RWPE1 (cell line): ENCODE measurements around the gene OCIAD2.
"Not testable (repeated sequence)": the region's sequence is repeated elsewhere in the genome, so short reads cannot be mapped to it uniquely, and the experiment has no call there.

Experiments used
- CTCF ChIA-PET: fragments of 350-600 bp; sonication (Branson Sonifier 250); formaldehyde crosslinking; extraction: SDS; loops from one replicate; lab custom pipeline; 2021; lab: Yijun Ruan, JAX
- POLR2A ChIA-PET: fragments of 400-600 bp; formaldehyde crosslinking; extraction: SDS; loops from one replicate; lab custom pipeline; 2020; ENCODE audit warnings: antibody characterized with exemption; ENCODE audit not compliant: low non-redundant PET; lab: Yijun Ruan, JAX
- DNase-seq: peaks from one replicate; pipeline ENCODE4 v3.0.0; 2012; ENCODE audit warnings: low spot score
- H3K27ac ChIP-seq: fragments of 450-650 bp; 2 replicates; pipeline ENCODE4 v1.5.1; 2017
- CTCF ChIP-seq: fragments of 450-650 bp; conservative IDR thresholded peaks from 2 replicates; pipeline ENCODE4 v1.5.1; 2017; ENCODE audit warnings: low read depth, mild to moderate bottlenecking

Gene OCIAD2

GRCh38 chr4:48937033-48937432 is 30.5 kb upstream of the OCIAD2 start:
- no peak for TF ChIP-seq CTCF
- ChIA-PET CTCF (no interaction called here), POLR2A (no interaction called here)
- no peak for DNase-seq
- no peak overlapping the region for H3K27ac ChIP-seq

DNA sequence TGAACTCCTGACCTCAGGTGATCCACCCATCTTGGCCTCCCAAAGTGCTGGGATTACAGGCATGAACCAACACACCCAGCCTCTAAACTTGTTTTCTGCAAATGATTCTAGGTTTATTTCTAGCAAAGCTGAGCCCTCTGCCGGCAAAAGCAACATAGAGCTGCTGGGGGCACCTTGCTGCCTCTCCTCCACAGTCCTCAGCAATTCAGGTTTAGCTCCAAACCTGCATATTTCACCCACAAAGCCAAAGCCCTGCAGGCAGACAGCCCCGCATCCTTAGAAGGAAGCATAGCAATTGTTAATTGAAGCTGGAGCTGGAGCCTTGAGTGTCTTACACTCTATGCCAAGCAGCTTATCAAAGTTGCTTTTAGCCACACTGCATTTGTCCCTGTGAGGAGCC is 24.9 kb upstream of the OCIAD2 start:
- no peak for TF ChIP-seq CTCF
- ChIA-PET POLR2A (no interaction called here), CTCF (no interaction called here)
- DNase-seq: no peak
- no peak overlapping the region for H3K27ac ChIP-seq

DNA sequence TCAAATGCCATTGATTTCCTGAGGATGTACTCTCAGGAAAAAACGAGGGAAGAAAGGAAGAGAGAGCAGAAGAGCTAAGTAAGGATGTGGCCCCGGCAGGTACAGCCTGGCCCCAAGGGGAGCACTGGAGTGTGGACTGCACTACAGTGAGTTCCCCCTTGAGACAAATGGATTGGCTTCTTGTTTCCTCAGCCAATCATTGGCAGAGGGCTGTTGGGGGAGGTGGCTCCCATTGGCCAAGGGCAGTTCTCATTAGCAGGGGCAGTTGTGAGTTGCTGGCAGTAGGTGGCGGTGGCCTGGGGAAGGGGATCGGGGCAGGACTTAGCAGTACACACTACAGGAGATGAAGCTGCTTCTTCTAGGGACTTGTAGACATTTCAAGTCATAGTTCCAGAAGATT is 24.1 kb upstream of the OCIAD2 start:
- no peak overlapping the region for H3K27ac ChIP-seq
- ChIA-PET CTCF (no interaction called here), POLR2A (no interaction called here)
- TF ChIP-seq CTCF: no peak
- DNase-seq: no peak

DNA sequence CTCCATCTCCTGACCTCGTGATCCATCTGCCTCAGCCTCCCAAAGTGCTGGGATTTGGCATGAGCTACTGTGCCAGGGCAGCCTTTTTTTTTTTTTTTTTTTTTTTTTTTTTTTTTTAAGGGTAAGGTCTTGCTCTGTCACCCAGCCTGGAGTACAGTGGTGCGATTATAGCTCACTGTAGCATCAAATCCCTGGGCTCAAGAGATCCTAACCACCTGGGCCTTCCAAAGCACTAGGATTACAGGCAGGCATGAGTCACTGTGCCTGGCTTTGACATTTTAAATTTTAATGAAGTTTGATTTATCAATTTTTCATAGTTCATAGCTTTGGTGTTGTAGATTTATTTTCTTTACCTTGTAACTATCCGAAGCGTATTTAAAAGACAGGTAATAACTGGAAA is 17.8 kb upstream of the OCIAD2 start:
- no peak for TF ChIP-seq CTCF
- POLR2A ChIA-PET: no interaction called here
- CTCF ChIA-PET: no interaction called here

DNA sequence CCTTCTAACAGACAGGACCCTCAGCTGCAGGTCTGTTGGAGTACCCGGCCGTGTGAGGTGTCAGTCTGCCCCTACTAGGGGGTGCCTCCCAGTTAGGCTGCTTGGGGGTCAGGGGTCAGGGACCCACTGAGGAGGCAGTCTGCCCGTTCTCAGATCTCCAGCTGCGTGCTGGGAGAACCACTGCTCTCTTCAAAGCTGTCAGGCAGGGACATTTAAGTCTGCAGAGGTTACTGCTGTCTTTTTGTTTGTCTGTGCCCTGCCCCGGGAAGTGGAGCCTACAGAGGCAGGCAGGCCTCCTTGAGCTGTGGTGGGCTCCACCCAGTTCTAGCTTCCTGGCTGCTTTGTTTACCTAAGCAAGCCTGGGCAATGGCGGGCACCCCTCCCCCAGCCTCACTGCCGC is 16.5 kb upstream of the OCIAD2 start:
- DNase-seq, POLR2A ChIA-PET, H3K27ac ChIP-seq, CTCF ChIA-PET: not testable (repeated sequence)

More for the DNA sequence above, 17.8 kb upstream of the OCIAD2 start:
- no peak for DNase-seq
- no peak overlapping the region for H3K27ac ChIP-seq

DNA sequence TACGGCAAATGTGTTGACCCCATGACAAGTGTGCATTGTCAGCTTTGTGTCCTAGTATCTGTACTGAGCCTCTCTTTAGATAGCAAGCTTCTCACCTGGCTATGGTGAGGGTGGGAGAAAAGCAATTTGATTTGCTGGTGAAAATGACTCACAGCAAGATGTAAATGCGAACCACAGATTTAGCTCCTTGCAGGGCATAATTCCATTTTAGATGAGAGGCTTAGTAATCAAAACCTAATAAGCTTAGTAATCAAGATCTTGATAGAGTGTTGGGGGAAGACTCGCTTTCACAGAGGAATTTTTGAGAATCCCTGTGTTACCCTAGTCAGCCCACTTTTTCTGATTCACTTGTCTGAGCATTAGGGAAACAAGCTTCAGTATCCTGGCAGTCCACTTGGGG is 7.7 kb upstream of the OCIAD2 start:
- H3K27ac ChIP-seq: no peak overlapping the region
- no peak for TF ChIP-seq CTCF
- ChIA-PET POLR2A (no interaction called here), CTCF (no interaction called here)
- DNase-seq: no peak

GRCh38 chr4:48913346-48913745 is 6.8 kb upstream of the OCIAD2 start:
- POLR2A ChIA-PET: interaction anchor here (0.6 kb wide), 1 partner anchor 12 kb away, joined by 3 read pairs; no protein-coding TSS in a partner anchor
- CTCF ChIA-PET: interaction anchor here (0.6 to 1.4 kb wide), 3 partner anchors 31 to 566 kb away, joined by 3 to 4 read pairs (median 4); no protein-coding TSS in a partner anchor
- peak; percentile 80 for DNase-seq
- peak overlapping the region; percentile 91 for H3K27ac ChIP-seq
- TF ChIP-seq CTCF: no peak
